ENCODE data around the gene CHST9.

Gene CHST9

GRCh38 chr18:27223526-27224291, 38.6 kb upstream of the CHST9 start:
- in situ Hi-C loops (cut with MboI; ENCODE audit: low pct_unique_long_range_greater_than_20kb, low sequenced_read_pairs, unreplicated experiment), result no loop called here
- no peak for TF ChIP-seq CTCF (IDR thresholded peaks at IDR 0.05; ENCODE audit: extremely low read depth, insufficient read depth, missing control alignments)
- DNase-seq (ENCODE audit: low spot score), result no peak

DNA sequence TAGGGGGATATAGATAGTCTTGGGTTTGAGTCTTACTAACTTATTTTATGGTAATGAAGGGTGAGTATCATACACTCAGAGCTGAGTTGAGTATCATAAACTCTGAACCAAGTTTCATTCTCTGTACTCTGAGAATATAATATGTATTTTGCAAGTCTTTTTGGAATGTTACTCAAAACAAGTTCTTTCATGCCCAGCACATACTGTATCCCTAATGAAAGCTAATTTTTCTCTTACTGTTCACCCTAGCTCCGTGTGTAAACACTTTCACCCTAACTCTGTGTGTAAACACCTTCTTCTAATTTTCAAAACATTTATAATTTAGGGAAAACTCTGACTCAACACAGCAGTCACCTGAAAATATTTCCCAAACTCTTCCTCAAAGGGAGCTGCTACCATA, 29.7 kb upstream of the CHST9 start:
- no peak for DNase-seq (ENCODE audit: low spot score)
- in situ Hi-C loops (cut with MboI; ENCODE audit: low pct_unique_long_range_greater_than_20kb, low sequenced_read_pairs, unreplicated experiment), result no loop called here
- TF ChIP-seq CTCF (IDR thresholded peaks at IDR 0.05; ENCODE audit: extremely low read depth, insufficient read depth, missing control alignments), result no peak

DNA sequence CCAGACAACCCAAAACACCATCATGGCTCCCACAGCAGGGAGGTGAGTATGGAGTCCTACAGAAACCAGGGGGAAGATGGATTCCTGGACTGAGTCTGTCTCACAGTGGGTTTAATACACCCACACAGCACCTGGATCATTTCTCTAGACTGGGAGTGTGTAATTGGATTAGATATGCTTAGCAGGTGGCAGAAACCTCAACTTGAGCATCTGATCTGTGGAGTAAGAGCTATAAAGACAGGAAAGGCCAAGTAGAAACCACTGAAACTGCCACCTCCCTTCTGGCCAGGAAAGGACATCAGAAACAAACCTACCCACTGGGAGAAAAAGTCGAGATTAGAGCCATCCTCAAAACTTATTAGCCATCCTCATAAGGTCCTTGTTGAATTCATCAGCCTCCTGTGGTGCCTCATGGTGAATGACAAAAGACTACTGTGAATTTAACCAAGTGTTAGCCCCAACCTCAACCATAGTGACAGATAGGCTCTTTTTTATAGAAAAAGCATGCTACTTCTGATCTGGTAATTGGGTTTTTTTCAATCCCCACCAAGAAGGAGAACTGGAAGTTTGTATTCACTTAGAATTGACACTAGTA, 28.1 kb upstream of the CHST9 start:
- DNase-seq (ENCODE audit: low spot score), result no peak

DNA sequence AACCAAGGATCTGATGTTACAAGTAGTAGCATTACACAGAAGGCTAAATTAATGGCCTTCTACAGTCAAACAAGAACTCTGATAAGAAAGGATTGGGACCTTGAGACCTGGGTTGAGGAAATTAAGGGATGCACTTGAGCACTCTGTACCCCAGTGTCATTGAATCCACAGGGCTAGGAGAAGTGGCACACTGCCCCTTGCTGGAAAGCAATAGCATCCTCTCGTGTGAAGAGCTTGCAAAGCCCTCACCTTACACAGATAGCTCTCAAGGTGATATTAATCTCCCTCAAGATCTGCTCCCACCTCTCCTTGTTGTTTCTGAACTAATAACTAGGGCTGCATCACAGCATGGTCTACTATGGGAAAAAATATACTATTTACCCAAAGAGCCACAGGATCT, 26.5 kb upstream of the CHST9 start:
- in situ Hi-C loops (cut with MboI; ENCODE audit: low pct_unique_long_range_greater_than_20kb, low sequenced_read_pairs, unreplicated experiment), result no loop called here
- no peak for TF ChIP-seq CTCF (IDR thresholded peaks at IDR 0.05; ENCODE audit: extremely low read depth, insufficient read depth, missing control alignments)
- DNase-seq (ENCODE audit: low spot score), result no peak

More for the DNA sequence above, 28.1 kb upstream of the CHST9 start:
- in situ Hi-C loops (cut with MboI; ENCODE audit: low pct_unique_long_range_greater_than_20kb, low sequenced_read_pairs, unreplicated experiment), result no loop called here
- no peak for TF ChIP-seq CTCF (IDR thresholded peaks at IDR 0.05; ENCODE audit: extremely low read depth, insufficient read depth, missing control alignments)

- TF ChIP-seq CTCF (IDR thresholded peaks at IDR 0.05; ENCODE audit: extremely low read depth, insufficient read depth, missing control alignments), result no peak
Measured at GRCh38 chr18:27206411-27206810, 21.3 kb upstream of the CHST9 start.

DNA sequence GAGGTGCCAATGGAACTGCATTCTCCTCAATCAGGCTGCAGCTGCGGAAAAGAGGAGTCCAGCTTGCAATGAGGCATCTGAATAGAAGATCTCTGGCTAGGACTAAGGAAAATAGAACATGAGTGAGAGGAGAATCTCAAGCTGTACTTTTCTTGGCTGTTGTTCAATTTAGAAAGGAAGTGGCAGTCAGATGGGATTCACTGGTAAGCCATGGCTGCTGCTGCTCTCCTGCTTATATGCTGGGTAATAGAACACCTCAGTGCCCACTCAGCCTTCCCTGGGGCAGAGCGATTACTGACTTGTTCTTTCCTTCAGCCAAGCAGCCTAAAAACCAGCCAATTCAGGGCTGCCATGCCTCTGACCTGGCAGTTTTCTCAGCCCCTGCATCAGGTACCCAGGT, 17.6 kb upstream of the CHST9 start:
- no peak for TF ChIP-seq CTCF (IDR thresholded peaks at IDR 0.05; ENCODE audit: extremely low read depth, insufficient read depth, missing control alignments)
- in situ Hi-C loops (cut with MboI; ENCODE audit: low pct_unique_long_range_greater_than_20kb, low sequenced_read_pairs, unreplicated experiment), result no loop called here
- no peak for DNase-seq (ENCODE audit: low spot score)

More at GRCh38 chr18:27206411-27206810, 21.3 kb upstream of the CHST9 start:
- DNase-seq (ENCODE audit: low spot score), result no peak
- in situ Hi-C loops (cut with MboI; ENCODE audit: low pct_unique_long_range_greater_than_20kb, low sequenced_read_pairs, unreplicated experiment), result no loop called here

All from GM13977 (cell line).